GM18867 (cell line): Measurements from ENCODE around the gene TCERG1.
"Not testable (repeated sequence)": the region's sequence is repeated elsewhere in the genome, so short reads cannot be mapped to it uniquely, and the experiment has no call there.

Source experiments
- ATAC-seq: cut with Tn5 transposase; IDR thresholded peaks from one replicate; pipeline ENCODE4 v1.9.1; 2021; ENCODE audit warnings: mild to moderate bottlenecking, moderate library complexity; ENCODE audit not compliant: unreplicated experiment

Gene TCERG1

GRCh38 chr5:146516151-146516475 lies 69.0 kb downstream of the TCERG1 start, which contains the start of gene GPR151:
Gene GPR151 (minus strand): TSS chr5:146516190. CDS start chr5:146516113, 77 bp downstream.
- ATAC-seq, result no peak

- no peak for ATAC-seq
These were observed 72.4 kb downstream of the TCERG1 start for GRCh38 chr5:146519554-146519953.

DNA sequence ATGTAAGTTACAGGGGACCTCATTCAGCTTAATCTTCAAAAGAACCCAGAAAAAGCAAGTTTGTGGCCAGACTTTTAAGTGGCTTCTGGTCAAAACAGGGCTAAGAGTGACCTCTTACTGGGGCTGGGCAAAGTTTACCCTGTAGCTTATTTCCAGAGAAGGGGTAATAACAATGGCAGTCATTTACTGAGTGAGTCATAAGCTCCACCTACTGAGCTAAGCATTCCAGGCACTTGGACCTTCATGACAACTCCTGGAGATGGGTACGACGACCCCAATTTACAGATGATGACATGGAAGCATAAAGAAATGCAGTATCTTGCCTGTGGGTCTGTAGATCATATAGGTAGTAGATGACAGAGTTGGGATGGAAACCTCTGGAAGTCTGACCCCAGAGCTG lies 73.6 kb downstream of the TCERG1 start:
- ATAC-seq, result no peak

DNA sequence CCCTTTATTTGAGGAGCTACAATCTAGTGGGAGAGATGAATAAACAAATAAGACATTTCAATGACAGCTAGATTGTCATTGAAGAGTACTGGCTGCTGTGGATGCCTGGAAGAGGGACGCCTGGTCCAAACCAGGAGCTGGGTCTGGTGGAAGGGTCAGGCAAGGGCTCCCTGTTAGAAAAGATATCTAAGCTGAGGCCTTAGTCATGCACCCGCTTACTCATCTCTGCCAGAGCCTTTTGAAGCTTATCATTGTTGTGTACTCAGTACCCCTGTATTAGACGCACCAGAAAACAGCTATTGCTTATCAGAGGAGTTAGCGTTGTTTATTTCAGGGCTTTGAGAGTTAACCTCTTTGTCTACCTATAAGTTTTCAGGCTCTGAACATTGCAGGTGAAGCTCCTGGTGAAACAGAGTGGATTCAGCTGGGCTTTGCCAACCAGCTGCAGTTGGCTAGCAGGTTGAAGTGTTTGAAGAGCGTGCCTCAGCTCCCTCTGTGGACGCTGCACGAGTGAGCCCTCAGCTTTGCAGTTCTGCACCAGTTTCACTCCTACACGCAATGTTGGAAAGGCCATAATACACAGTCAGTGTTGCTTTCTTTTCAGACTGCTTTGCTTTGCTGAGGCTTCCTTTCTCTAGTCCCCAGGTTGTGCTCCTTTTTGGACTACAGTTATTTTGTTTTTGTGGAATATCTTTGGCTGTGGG lies 74.4 kb downstream of the TCERG1 start:
- no peak for ATAC-seq

DNA sequence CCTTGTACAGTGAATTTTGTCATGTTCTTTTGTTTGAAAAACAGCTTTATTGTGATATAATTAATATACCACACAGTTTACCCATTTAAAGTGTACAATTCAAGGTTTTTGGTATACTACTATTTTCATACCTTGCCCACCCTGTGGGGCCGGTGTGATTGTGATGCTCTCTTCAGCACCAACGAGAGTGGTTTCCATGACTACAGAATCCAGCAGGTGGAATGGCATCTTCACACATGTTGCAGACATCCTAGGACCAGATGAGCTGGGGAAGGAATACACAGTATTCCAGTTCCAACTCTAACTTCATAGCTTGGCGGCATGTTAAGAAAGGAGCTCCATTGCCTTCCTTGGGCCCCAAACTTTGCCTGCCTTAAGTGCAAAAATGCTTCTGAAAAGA lies 76.6 kb downstream of the TCERG1 start:
- no peak for ATAC-seq

- no peak for ATAC-seq
These were observed 80.7 kb downstream of the TCERG1 start for GRCh38 chr5:146527785-146528184.

DNA sequence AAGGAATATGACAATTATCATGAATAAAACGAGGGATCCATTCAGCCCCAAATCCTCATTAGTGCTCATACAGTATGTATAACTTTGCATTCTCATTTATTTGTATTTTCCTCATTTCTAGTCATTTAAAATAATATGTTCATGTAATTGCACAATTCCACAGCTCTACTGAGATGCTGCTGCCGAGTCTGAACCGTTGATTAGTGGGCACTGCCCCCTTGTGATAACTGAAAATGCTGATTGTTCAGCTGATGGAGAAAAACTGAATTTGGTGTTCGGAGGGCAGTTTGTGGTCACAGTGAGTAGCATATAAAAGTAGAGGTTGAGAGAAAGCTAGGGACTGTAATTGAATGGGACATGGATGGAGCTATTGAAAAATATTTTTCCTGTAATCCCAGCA lies 81.1 kb downstream of the TCERG1 start:
- ATAC-seq, result no peak

- peak; percentile 67 for ATAC-seq
These were observed 82.9 kb downstream of the TCERG1 start for GRCh38 chr5:146529984-146530383.

- peak; percentile 95 for ATAC-seq
These were observed 86.2 kb downstream of the TCERG1 start for GRCh38 chr5:146533260-146533857.

- no peak for ATAC-seq
These were observed 86.7 kb downstream of the TCERG1 start for GRCh38 chr5:146533882-146534281.

GRCh38 chr5:146538432-146538831 lies 91.3 kb downstream of the TCERG1 start:
- no peak for ATAC-seq

DNA sequence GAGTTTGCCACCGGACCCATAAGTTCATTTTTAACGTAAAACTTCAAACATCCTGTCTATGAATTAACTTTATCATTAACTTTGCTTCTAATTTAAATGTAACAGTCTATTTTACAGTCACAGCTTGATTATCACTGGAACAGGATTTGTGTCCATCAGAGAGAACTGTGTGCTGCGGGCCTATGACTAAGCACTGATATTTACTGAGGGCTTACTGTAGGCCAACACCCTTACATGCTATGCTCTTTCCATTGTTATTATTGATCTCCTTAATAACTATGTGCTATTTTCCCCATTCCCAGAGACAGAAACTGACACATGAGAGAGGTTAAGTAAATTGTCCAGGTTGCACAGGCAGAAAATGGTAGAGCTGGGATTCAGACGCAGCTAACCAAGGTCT lies 92.8 kb downstream of the TCERG1 start:
- no peak for ATAC-seq

DNA sequence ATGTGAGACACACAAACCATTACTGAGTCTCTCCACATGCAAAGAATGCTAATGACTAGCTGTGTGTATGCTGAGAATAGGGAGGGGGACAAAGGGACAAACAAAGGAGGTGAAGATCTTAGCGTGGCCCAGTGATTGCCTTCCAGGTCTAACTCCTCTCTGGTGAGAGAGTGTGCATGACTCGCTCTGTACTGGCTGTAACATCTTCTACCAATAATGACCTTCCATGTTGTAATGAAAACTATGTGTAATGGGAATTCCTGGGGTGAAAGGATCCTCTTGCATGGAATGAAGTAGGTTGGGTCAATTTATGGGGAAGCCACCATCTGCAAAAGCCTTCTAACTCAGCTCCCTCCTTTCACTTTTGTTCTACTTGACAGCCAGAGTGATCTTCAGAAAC lies 93.3 kb downstream of the TCERG1 start:
- no peak for ATAC-seq

- peak; percentile 100 for ATAC-seq
These were observed 95.1 kb downstream of the TCERG1 start for GRCh38 chr5:146541958-146542849.

DNA sequence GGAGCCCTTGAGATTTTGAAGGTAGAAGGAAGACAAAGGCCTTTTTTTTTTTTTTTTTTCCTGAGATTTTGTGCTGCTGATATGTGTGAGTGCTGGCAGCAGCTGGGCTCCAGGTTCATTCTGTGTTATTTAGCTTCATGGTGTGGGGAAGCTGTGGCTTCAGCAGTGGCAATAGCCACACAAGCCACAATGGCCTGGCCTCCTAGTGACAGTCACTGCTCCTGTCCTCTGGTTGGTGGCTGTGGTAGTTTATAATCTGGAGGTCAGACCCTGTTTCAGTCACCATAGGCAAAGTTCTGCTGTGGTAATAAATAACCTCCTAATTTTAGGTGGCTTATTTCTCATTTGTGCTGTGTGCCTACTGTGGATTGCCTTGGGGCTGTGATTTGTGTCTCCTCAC lies 97.1 kb downstream of the TCERG1 start:
- no peak for ATAC-seq

DNA sequence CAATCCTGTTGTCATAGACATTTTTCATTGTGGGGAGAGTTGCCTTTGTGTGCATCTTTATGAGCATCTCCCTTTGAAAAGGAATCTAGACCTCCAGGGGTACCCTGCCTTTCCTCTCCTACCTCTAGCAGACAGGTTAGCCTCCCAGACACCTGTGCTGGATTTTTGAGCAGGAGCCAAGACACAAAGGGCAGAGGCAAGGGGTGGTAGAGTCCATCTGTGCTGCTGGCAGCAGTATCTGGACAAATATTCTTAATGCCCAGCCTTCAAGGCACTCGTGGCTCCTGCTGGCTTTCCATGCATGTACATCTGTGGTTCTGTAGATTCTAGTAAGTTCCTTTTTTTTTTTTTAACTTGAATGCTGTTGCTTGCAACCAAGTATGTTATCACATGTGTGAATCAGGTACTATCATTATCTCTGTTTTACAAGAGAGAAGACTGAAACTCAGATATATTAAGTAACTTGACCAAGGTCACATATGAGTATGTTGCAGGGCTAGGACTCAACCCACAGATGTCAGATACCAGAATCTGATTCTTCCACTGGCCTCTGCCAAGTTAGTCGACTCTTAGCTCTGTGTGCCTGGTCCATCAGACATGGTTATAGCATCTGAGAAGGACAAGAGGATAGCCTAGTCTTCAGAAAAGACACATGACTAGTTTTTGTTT lies 101.8 kb downstream of the TCERG1 start:
- peak; percentile 47 for ATAC-seq

DNA sequence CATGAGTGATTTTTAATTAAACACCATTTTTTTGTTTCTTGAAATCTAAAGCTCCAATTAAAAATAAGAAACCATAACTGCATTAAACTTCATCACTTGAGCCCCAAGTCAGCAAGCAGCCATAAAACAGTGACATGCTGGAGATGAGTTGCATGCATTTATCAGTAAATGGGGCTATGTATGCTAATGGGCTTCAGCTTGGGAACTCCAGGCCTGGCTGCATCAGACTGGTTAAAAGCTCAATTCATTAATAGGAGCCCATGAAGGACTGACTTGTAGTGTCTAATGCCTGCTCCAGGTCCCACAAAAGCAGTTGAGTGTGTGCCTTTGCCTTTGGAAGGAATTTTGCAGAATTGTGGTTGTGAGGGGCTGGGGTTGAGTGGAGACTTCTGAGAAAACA lies 102.5 kb downstream of the TCERG1 start:
- no peak for ATAC-seq

GRCh38 chr5:146553446-146553845 lies 106.3 kb downstream of the TCERG1 start:
- ATAC-seq, result no peak

GRCh38 chr5:146556884-146557283 lies 109.8 kb downstream of the TCERG1 start:
- not testable (repeated sequence) for ATAC-seq

- ATAC-seq, result no peak
These were observed 113.2 kb downstream of the TCERG1 start for GRCh38 chr5:146560205-146560812.
